Mucosa of descending colon (tissue), 3 donors: Measurements from ENCODE around the gene FOXP3. TPM values are rescaled to one million over a fixed set of nuclear protein-coding genes. Genes with fewer than 3 reads are reported as not detected.

Experiments used
- ATAC-seq: fragments of 200-7000 bp; cut with Tn5 transposase; one replicate; pipeline ENCODE4 v1.9.1; 2020; ENCODE audit warnings: mild to moderate bottlenecking, moderate library complexity
- DNase-seq, 3 donors: peaks; one replicate each; pipeline ENCODE4 v3.0.0-alpha.2; 2020
- H3K36me3 ChIP-seq: fragments of 200-600 bp; one replicate; pipeline ENCODE4 v1.8.0; 2021; ENCODE audit warnings: low read depth, mild to moderate bottlenecking
- H3K4me1 ChIP-seq: fragments of 200-600 bp; one replicate; pipeline ENCODE4 v1.8.0; 2021; ENCODE audit warnings: low read depth, mild to moderate bottlenecking
- H3K4me3 ChIP-seq: fragments of 200-600 bp; one replicate; pipeline ENCODE4 v1.8.0; 2021; ENCODE audit warnings: mild to moderate bottlenecking
- H3K9me3 ChIP-seq: fragments of 200-600 bp; one replicate; pipeline ENCODE4 v1.8.0; 2021; ENCODE audit warnings: mild to moderate bottlenecking
- CTCF ChIP-seq: fragments of 200-600 bp; IDR thresholded peaks from one replicate; pipeline ENCODE4 v1.8.0; 2022; ENCODE audit warnings: antibody characterized with exemption, mild to moderate bottlenecking
- intact Hi-C, 2 donors: fragments of 100-400 bp; cut with DNase I in 1 of 2; cut with micrococcal nuclease in 1 of 2; formaldehyde crosslinking; loops; one replicate each; pipeline versions ENCODE4 v1.11.0 to v1.11.1; 2022; cut with DNase I, micrococcal nuclease
- total RNA-seq, 3 donors: library from RNA; stranded (reverse); fragmentation: NEBNext Ultra II Directional in 2 of 3; extraction: Animal tissue kit (Norgen Biotek cat#: 25700) in 2 of 3; gene quantifications; one replicate each; pipeline versions ENCODE4 v1.2.1 to v1.2.4, GENCODE V29; 2021 to 2023
- donor health status: DM: no; HTN: no; CAD: no; lungs with moderate emphysema.
- donor health status: DM: no; HTN: no; CAD: no.
- donor health status: DM: no; HTN: yes; CAD: no.

The FOXP3 gene
- total RNA-seq, 3 donors from 2014 or later = 0.72 TPM; not detected in 2

GRCh38 chrX:49269010-49269766 is 4.7 kb upstream of the FOXP3 start:
- peak overlapping the region; percentile 42 for H3K4me3 ChIP-seq
- TF ChIP-seq CTCF = no peak
- no peaks in the 10 kb centered on the region for H3K36me3 ChIP-seq
- DNase-seq (peak; percentile 94 to 98 (median 94)), ATAC-seq (peak; percentile 92)
- peaks cover 7% of the 10 kb centered on the region for H3K4me1 ChIP-seq
- intact Hi-C loops = no loop called here
- no peaks in the 10 kb centered on the region for H3K9me3 ChIP-seq

- no peaks in the 10 kb centered on the region for H3K36me3 ChIP-seq
- DNase-seq (no peak), ATAC-seq (no peak)
- peaks cover 7% of the 10 kb centered on the region for H3K4me1 ChIP-seq
- no peaks in the 10 kb centered on the region for H3K9me3 ChIP-seq
- no peak for TF ChIP-seq CTCF
- intact Hi-C loops = no loop called here
- no peak overlapping the region for H3K4me3 ChIP-seq
Observed at GRCh38 chrX:49268702-49269009, 4.1 kb upstream of the FOXP3 start.

- no peaks in the 10 kb centered on the region for H3K9me3 ChIP-seq
- H3K4me3 ChIP-seq = no peak overlapping the region
- no peak for ATAC-seq
- no peak for TF ChIP-seq CTCF
- intact Hi-C loops = no loop called here
- DNase-seq = no peak
- peaks cover 2% of the 10 kb centered on the region for H3K4me1 ChIP-seq
- no peaks in the 10 kb centered on the region for H3K36me3 ChIP-seq
Observed at GRCh38 chrX:49266523-49267445, 2.3 kb upstream of the FOXP3 start.

- DNase-seq (no peak), ATAC-seq (no peak)
- intact Hi-C loops = no loop called here
- no peak for TF ChIP-seq CTCF
- Histone ChIP-seq H3K9me3 (no peaks in the 10 kb centered on the region), H3K4me1 (no peaks in the 10 kb centered on the region), H3K36me3 (no peaks in the 10 kb centered on the region), H3K4me3 (no peak overlapping the region)
Observed at GRCh38 chrX:49263631-49264030, 879 bp downstream of the FOXP3 start.

- no peak overlapping the region for H3K4me3 ChIP-seq
- no peaks in the 10 kb centered on the region for H3K4me1 ChIP-seq
- intact Hi-C loops = no loop called here
- no peak for DNase-seq
- H3K9me3 ChIP-seq = no peaks in the 10 kb centered on the region
- H3K36me3 ChIP-seq = no peaks in the 10 kb centered on the region
- TF ChIP-seq CTCF = no peak
- ATAC-seq = no peak
Observed at GRCh38 chrX:49262603-49263002, 1.9 kb downstream of the FOXP3 start.
